Measurements from ENCODE around the gene RSPH6A. TPM values are rescaled to one million over a fixed set of nuclear protein-coding genes. Genes with fewer than 3 reads are reported as not detected.

Gene RSPH6A
- total and polyA plus RNA-seq, 10 of the 15 experiments (the other 5 are each of a cell fraction or from before 2014, with no cell fraction given) = 0.03 to 0.41 (median 0.22) TPM; not detected in 4

DNA sequence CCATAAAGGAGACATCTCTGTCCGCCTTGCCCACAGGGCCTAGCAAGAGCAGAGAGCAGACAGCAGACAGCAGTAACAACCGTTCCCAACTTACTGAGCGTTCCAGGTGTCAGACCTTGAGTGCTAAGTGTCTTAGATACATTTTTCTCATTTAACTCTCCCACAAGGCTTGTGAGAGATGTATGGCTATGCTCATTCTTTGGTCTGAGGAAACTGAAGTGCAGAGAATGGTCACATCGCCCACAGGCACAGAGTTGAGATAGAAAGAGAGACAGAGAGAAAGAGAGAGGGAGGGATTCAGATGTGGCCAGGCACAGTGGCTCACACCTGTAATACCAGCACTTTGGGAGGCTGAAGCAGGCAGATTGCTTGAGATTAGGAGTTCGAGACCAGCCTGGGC, 67.6 kb downstream of the RSPH6A start:
- in situ Hi-C loops (cut with MboI) (no loop called here), intact Hi-C loops (cut with micrococcal nuclease; ENCODE audit: unreplicated experiment) (no loop called here)
- H3K36me3 ChIP-seq (ENCODE audit: control insufficient read depth in 2 of 2, insufficient read depth in 2 of 2, low read length in 1 of 2) = no peaks in the 10 kb centered on the region
- ATAC-seq (no peak), FAIRE-seq (no peak), DNase-seq (ENCODE audit: low read depth, low spot score) (no peak)
- H3K27me3 ChIP-seq (replicated peaks in 1 of 2; ENCODE audit: control insufficient read depth in 2 of 2, insufficient read depth in 2 of 2, low read length in 1 of 2) = peaks cover 0 to 2% of the 10 kb centered on the region in 2 experiments; a peak in 2 of 4 replicates
- no peaks in the 10 kb centered on the region for H3K79me2 ChIP-seq (ENCODE audit: control insufficient read depth, insufficient read depth, low read length)
- no peak overlapping the region for H3K4me3 ChIP-seq
- ChIA-PET POLR2A (interaction anchor here (0.6 kb wide), 1 partner anchor 824 kb away, joined by 3 read pairs; no protein-coding TSS in a partner anchor), SMC1A (ENCODE audit: uncharacterized antibody, unreplicated experiment) (no interaction called here), RAD21 (ENCODE audit: unreplicated experiment) (no interaction called here), CTCF (no interaction called here)
- no peak overlapping the region for H3K9ac ChIP-seq (ENCODE audit: control insufficient read depth, insufficient read depth, low read length)
- WGBS (ENCODE audit: insufficient coverage, insufficient replicate concordance, low lambda C conversion rate, missing lambda C conversion rate) = 28% methylated on average over 5 of the region's 5 CpGs
- TF ChIP-seq YBX1 (IDR thresholded peaks at IDR 0.05) = no peak
- no peak for TF ChIP-seq IKZF1 (conservative IDR thresholded peaks at IDR 0.05)
- no peak for TF ChIP-seq SP1 (IDR thresholded peaks at IDR 0.05; ENCODE audit: low read depth, low read length)
- TF ChIP-seq RELA (IDR thresholded peaks at IDR 0.05; ENCODE audit: borderline replicate concordance, partially characterized antibody) = no peak
- no peak for TF ChIP-seq CBX5 (IDR thresholded peaks at IDR 0.05; ENCODE audit: low read depth)
- no peak overlapping the region for H2AFZ ChIP-seq (ENCODE audit: control insufficient read depth, low read depth, low read length)
- H3K27ac ChIP-seq (ENCODE audit: control insufficient read depth, insufficient read depth) = no peak overlapping the region
- H3K4me2 ChIP-seq (ENCODE audit: control insufficient read depth, insufficient read depth) = no peak overlapping the region
- H4K20me1 ChIP-seq (ENCODE audit: control insufficient read depth, insufficient read depth) = no peaks in the 10 kb centered on the region
- no TSS peak for BruUV-seq (replicated peaks)
- no peaks in the 10 kb centered on the region for H3K4me1 ChIP-seq (ENCODE audit: control insufficient read depth, insufficient read depth, low read length)
- no peaks in the 10 kb centered on the region for H3K9me3 ChIP-seq (replicated peaks; ENCODE audit: control insufficient read depth, insufficient read depth, low read length)

DNA sequence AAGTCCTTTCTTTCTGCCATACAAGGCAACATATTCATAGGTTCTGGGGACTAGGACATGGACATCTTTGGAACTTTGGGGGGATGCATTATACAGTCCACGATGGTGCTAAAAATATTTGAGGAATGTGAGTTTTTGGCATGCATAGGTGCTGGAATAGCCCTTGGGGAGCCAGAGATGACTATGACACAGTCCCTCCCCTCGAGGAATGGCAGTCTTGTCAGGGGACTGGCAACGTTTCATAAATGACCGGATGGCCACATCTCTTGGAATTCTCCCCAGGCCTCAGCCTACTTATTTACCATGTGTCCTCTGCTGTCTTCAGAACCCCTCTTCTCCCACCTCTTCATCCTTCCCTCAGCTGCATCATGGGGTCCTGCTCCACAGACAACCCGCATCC, 68.2 kb downstream of the RSPH6A start:
- H4K20me1 ChIP-seq (ENCODE audit: control insufficient read depth, insufficient read depth) = no peaks in the 10 kb centered on the region
- H3K9ac ChIP-seq (ENCODE audit: control insufficient read depth, insufficient read depth, low read length) = no peak overlapping the region
- RAD21 ChIA-PET (ENCODE audit: unreplicated experiment) = no interaction called here
- in situ Hi-C loops (cut with MboI) (no loop called here), intact Hi-C loops (cut with micrococcal nuclease; ENCODE audit: unreplicated experiment) (no loop called here)
- H2AFZ ChIP-seq (ENCODE audit: control insufficient read depth, low read depth, low read length) = no peak overlapping the region
- no peak overlapping the region for H3K4me2 ChIP-seq (ENCODE audit: control insufficient read depth, insufficient read depth)
- DNase-seq (ENCODE audit: low read depth, low spot score) = no peak
- H3K79me2 ChIP-seq (ENCODE audit: control insufficient read depth, insufficient read depth, low read length) = no peaks in the 10 kb centered on the region
- H3K4me1 ChIP-seq (ENCODE audit: control insufficient read depth, insufficient read depth, low read length) = no peaks in the 10 kb centered on the region
- BruUV-seq (replicated peaks) = no TSS peak
- H3K4me3 ChIP-seq = no peak overlapping the region
- WGBS (ENCODE audit: insufficient coverage, insufficient replicate concordance, low lambda C conversion rate, missing lambda C conversion rate) = 39% methylated on average over 5 of the region's 5 CpGs
- no peak overlapping the region for H3K27ac ChIP-seq (ENCODE audit: control insufficient read depth, insufficient read depth)
- no peak for ATAC-seq
- FAIRE-seq = no peak
- H3K9me3 ChIP-seq (replicated peaks; ENCODE audit: control insufficient read depth, insufficient read depth, low read length) = no peaks in the 10 kb centered on the region
- no peaks in the 10 kb centered on the region for H3K36me3 ChIP-seq (ENCODE audit: control insufficient read depth in 2 of 2, insufficient read depth in 2 of 2, low read length in 1 of 2)
- SMC1A ChIA-PET (ENCODE audit: uncharacterized antibody, unreplicated experiment) = no interaction called here
- CTCF ChIA-PET = interaction anchor here (1.2 kb wide), 1 partner anchor 23 kb away, joined by 4 read pairs; the partner anchor contains the start of gene SIX5
- peaks cover 0 to 2% of the 10 kb centered on the region in 2 experiments; a peak in 2 of 4 replicates for H3K27me3 ChIP-seq (replicated peaks in 1 of 2; ENCODE audit: control insufficient read depth in 2 of 2, insufficient read depth in 2 of 2, low read length in 1 of 2)
- POLR2A ChIA-PET = interaction anchor here (0.6 kb wide), 1 partner anchor 825 kb away, joined by 3 read pairs; no protein-coding TSS in a partner anchor
- TF ChIP-seq, protein P1, sequence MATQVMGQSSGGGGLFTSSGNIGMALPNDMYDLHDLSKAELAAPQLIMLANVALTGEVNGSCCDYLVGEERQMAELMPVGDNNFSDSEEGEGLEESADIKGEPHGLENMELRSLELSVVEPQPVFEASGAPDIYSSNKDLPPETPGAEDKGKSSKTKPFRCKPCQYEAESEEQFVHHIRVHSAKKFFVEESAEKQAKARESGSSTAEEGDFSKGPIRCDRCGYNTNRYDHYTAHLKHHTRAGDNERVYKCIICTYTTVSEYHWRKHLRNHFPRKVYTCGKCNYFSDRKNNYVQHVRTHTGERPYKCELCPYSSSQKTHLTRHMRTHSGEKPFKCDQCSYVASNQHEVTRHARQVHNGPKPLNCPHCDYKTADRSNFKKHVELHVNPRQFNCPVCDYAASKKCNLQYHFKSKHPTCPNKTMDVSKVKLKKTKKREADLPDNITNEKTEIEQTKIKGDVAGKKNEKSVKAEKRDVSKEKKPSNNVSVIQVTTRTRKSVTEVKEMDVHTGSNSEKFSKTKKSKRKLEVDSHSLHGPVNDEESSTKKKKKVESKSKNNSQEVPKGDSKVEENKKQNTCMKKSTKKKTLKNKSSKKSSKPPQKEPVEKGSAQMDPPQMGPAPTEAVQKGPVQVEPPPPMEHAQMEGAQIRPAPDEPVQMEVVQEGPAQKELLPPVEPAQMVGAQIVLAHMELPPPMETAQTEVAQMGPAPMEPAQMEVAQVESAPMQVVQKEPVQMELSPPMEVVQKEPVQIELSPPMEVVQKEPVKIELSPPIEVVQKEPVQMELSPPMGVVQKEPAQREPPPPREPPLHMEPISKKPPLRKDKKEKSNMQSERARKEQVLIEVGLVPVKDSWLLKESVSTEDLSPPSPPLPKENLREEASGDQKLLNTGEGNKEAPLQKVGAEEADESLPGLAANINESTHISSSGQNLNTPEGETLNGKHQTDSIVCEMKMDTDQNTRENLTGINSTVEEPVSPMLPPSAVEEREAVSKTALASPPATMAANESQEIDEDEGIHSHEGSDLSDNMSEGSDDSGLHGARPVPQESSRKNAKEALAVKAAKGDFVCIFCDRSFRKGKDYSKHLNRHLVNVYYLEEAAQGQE (IDR thresholded peaks at IDR 0.05; ENCODE audit: low read depth, low read length) = no peak
- TF ChIP-seq EGR1 (IDR thresholded peaks at IDR 0.05; ENCODE audit: borderline replicate concordance in 1 of 2, low read depth in 2 of 2, low read length in 2 of 2) (no peak), IRF4 (IDR thresholded peaks at IDR 0.05; ENCODE audit: low read depth, low read length) (no peak), BHLHE40 (IDR thresholded peaks at IDR 0.05; ENCODE audit: borderline replicate concordance in 1 of 2, low read depth in 2 of 2, low read length in 1 of 2) (no peak)
- TF ChIP-seq, protein P2, sequence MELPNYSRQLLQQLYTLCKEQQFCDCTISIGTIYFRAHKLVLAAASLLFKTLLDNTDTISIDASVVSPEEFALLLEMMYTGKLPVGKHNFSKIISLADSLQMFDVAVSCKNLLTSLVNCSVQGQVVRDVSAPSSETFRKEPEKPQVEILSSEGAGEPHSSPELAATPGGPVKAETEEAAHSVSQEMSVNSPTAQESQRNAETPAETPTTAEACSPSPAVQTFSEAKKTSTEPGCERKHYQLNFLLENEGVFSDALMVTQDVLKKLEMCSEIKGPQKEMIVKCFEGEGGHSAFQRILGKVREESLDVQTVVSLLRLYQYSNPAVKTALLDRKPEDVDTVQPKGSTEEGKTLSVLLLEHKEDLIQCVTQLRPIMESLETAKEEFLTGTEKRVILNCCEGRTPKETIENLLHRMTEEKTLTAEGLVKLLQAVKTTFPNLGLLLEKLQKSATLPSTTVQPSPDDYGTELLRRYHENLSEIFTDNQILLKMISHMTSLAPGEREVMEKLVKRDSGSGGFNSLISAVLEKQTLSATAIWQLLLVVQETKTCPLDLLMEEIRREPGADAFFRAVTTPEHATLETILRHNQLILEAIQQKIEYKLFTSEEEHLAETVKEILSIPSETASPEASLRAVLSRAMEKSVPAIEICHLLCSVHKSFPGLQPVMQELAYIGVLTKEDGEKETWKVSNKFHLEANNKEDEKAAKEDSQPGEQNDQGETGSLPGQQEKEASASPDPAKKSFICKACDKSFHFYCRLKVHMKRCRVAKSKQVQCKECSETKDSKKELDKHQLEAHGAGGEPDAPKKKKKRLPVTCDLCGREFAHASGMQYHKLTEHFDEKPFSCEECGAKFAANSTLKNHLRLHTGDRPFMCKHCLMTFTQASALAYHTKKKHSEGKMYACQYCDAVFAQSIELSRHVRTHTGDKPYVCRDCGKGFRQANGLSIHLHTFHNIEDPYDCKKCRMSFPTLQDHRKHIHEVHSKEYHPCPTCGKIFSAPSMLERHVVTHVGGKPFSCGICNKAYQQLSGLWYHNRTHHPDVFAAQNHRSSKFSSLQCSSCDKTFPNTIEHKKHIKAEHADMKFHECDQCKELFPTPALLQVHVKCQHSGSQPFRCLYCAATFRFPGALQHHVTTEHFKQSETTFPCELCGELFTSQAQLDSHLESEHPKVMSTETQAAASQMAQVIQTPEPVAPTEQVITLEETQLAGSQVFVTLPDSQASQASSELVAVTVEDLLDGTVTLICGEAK (IDR thresholded peaks at IDR 0.05; ENCODE audit: borderline replicate concordance) = no peak
